GM23338 (cell line): Measurements from ENCODE around the gene ADAP1. TPM values are rescaled to one million over a fixed set of nuclear protein-coding genes. Genes with fewer than 3 reads are reported as not detected.

ENCODE experiments used
- ATAC-seq: fragments of 200-7000 bp; cut with Tn5 transposase; 3 replicates; pipeline ENCODE4 v1.9.1; 2020
- DNase-seq: peaks from one replicate; pipeline ENCODE4 v3.0.0-alpha.2; 2015; ENCODE audit warnings: low spot score
- H2AFZ ChIP-seq: fragments of 200-600 bp; sonication (generic); 2 replicates; pipeline ENCODE4 v1.8.0; 2016; ENCODE audit warnings: antibody characterized with exemption, mild to moderate bottlenecking, moderate library complexity
- H3F3A ChIP-seq: fragments of 200-600 bp; sonication (generic); replicated peaks from 2 replicates; pipeline ENCODE4 v1.8.0; 2017; ENCODE audit warnings: antibody characterized with exemption, mixed run types, low read depth
- H3K27ac ChIP-seq: fragments of 200-600 bp; sonication (generic); 2 replicates; pipeline ENCODE4 v1.6.1; 2016; ENCODE audit warnings: low read depth
- H3K27me3 ChIP-seq: fragments of 200-600 bp; sonication (generic); 2 replicates; pipeline ENCODE4 v1.8.0; 2016; ENCODE audit warnings: mild to moderate bottlenecking, mixed run types, moderate library complexity; ENCODE audit not compliant: insufficient read depth
- H3K36me3 ChIP-seq: fragments of 200-600 bp; sonication (generic); 2 replicates; pipeline ENCODE4 v1.8.0; 2016; ENCODE audit warnings: mild to moderate bottlenecking; ENCODE audit not compliant: insufficient read depth
- H3K4me1 ChIP-seq: fragments of 200-600 bp; sonication (generic); 2 replicates; pipeline ENCODE4 v1.8.0; 2016; ENCODE audit warnings: mild to moderate bottlenecking, moderate library complexity; ENCODE audit not compliant: insufficient read depth
- H3K4me2 ChIP-seq: fragments of 200-600 bp; sonication (generic); 2 replicates; pipeline ENCODE4 v1.7.1; 2017; ENCODE audit warnings: mixed run types
- H3K4me3 ChIP-seq: fragments of 200-600 bp; sonication (generic); 2 replicates; pipeline ENCODE4 v1.6.1; 2016; ENCODE audit warnings: mixed run types
- H3K79me2 ChIP-seq: fragments of 200-600 bp; sonication (generic); replicated peaks from 2 replicates; pipeline ENCODE4 v1.8.0; 2017; ENCODE audit warnings: mild to moderate bottlenecking; ENCODE audit not compliant: insufficient read depth
- H3K9me2 ChIP-seq: fragments of 200-600 bp; sonication (generic); 2 replicates; pipeline ENCODE4 v1.8.0; 2017; ENCODE audit not compliant: insufficient read depth
- H4K20me1 ChIP-seq: fragments of 200-600 bp; sonication (generic); replicated peaks from 2 replicates; pipeline ENCODE4 v1.8.0; 2017; ENCODE audit warnings: mild to moderate bottlenecking; ENCODE audit not compliant: insufficient read depth
- H3K27ac Mint-ChIP-seq: 2 replicates; pipeline ENCODE4 v1.8.0; 2020; ENCODE audit warnings: inconsistent platforms, mild to moderate bottlenecking, moderate library complexity, mixed read lengths
- H3K27me3 Mint-ChIP-seq: 3 replicates; pipeline ENCODE4 v1.8.0; 2022; ENCODE audit warnings: low read depth, mild to moderate bottlenecking, moderate library complexity, mixed read lengths, inconsistent platforms; ENCODE audit not compliant: insufficient read depth, poor library complexity
- H3K36me3 Mint-ChIP-seq: 3 replicates; pipeline ENCODE4 v1.8.0; 2021; ENCODE audit warnings: low read depth, mild to moderate bottlenecking, inconsistent platforms, moderate library complexity, mixed read lengths
- H3K4me1 Mint-ChIP-seq: 3 replicates; pipeline ENCODE4 v1.8.0; 2020; ENCODE audit warnings: mild to moderate bottlenecking, inconsistent platforms, mixed read lengths
- H3K4me3 Mint-ChIP-seq: 3 replicates; pipeline ENCODE4 v1.8.0; 2021; ENCODE audit warnings: moderate library complexity, mild to moderate bottlenecking, inconsistent platforms, mixed read lengths
- H3K9me3 Mint-ChIP-seq: 3 replicates; pipeline ENCODE4 v1.8.0; 2020; ENCODE audit warnings: moderate library complexity, mild to moderate bottlenecking, inconsistent platforms, mixed read lengths
- CREB1 ChIP-seq: fragments of 250-450 bp; sonication (Bioruptor Pico); IDR thresholded peaks from 2 replicates; pipeline ENCODE4 v1.5.0; 2020; ENCODE audit warnings: low read depth, mild to moderate bottlenecking, moderate library complexity
- EZH2 ChIP-seq: fragments of 200-600 bp; sonication (generic); IDR thresholded peaks from one replicate; pipeline ENCODE4 v1.8.0; 2017; ENCODE audit warnings: antibody characterized with exemption, mild to moderate bottlenecking, low read depth; ENCODE audit not compliant: unreplicated experiment
- EZH2phosphoT487 ChIP-seq: fragments of 200-600 bp; sonication (generic); IDR thresholded peaks from one replicate; pipeline ENCODE4 v1.8.1; 2018; ENCODE audit warnings: antibody characterized with exemption; ENCODE audit not compliant: unreplicated experiment
- JUNB ChIP-seq: IDR thresholded peaks from one replicate; pipeline ENCODE4 v1.6.1; 2016; ENCODE audit warnings: antibody characterized with exemption; ENCODE audit not compliant: unreplicated experiment
- NANOG ChIP-seq: IDR thresholded peaks from 2 replicates; pipeline ENCODE4 v1.6.1; 2016; ENCODE audit warnings: antibody characterized with exemption, borderline replicate concordance
- POLR2AphosphoS5 ChIP-seq: IDR thresholded peaks from 2 replicates; pipeline ENCODE4 v1.6.1; 2016; ENCODE audit warnings: antibody characterized with exemption, low read depth
- STAT1 ChIP-seq: IDR thresholded peaks from one replicate; pipeline ENCODE4 v1.6.1; 2016; ENCODE audit warnings: antibody characterized with exemption; ENCODE audit not compliant: unreplicated experiment
- ZNF114 ChIP-seq: fragments of 250-450 bp; sonication (Bioruptor Pico); IDR thresholded peaks from 2 replicates; pipeline ENCODE4 v1.5.0; 2020; ENCODE audit warnings: mild to moderate bottlenecking, moderate library complexity
- ZNF331 ChIP-seq: fragments of 250-450 bp; sonication (Bioruptor Pico); IDR thresholded peaks from 2 replicates; pipeline ENCODE4 v1.5.0; 2020; ENCODE audit warnings: low read depth, mild to moderate bottlenecking, moderate library complexity
- polyA plus RNA-seq: library from polyadenylated mRNA; unstranded; fragments of >200 nt; fragmentation: Nextera tagmentation; extraction: Ambion mirVana; gene quantifications from 2 replicates; pipeline ENCODE4 v1.2.1, GENCODE V29; 2016
- total RNA-seq: library from RNA; depleted of rRNA; stranded (reverse); fragments of >200 nt; shearing (Covaris generic); gene quantifications from 2 replicates; pipeline ENCODE4 v1.2.3, GENCODE V29; 2014
- TF ChIP-seq, protein P1 (sequence below), 2 experiments: fragments of 200-600 bp in 1 of 2; sonication (generic) in 1 of 2; conservative IDR thresholded peaks; 2 replicates each; pipeline versions ENCODE4 v1.5.1 to v1.6.1; 2016 to 2017; ENCODE audit warnings: antibody characterized with exemption in 2 of 2, low read depth in 2 of 2, mild to moderate bottlenecking in 2 of 2, moderate library complexity in 1 of 2
- TF ChIP-seq, protein P2 (sequence below): IDR thresholded peaks from one replicate; pipeline ENCODE4 v1.6.1; 2018; ENCODE audit warnings: antibody characterized with exemption; ENCODE audit not compliant: unreplicated experiment
- TF ChIP-seq, protein P3 (sequence below): fragments of 250-450 bp; sonication (Bioruptor Pico); IDR thresholded peaks from 2 replicates; pipeline ENCODE4 v1.5.0; 2020; ENCODE audit warnings: mild to moderate bottlenecking, moderate library complexity
- TF ChIP-seq, protein P4 (sequence below): IDR thresholded peaks from 2 replicates; pipeline ENCODE4 v1.6.1; 2016; ENCODE audit warnings: antibody characterized with exemption

Gene ADAP1
- total and polyA plus RNA-seq, 2 experiments from 2014 or later, result 2.2 to 9.6 TPM

DNA sequence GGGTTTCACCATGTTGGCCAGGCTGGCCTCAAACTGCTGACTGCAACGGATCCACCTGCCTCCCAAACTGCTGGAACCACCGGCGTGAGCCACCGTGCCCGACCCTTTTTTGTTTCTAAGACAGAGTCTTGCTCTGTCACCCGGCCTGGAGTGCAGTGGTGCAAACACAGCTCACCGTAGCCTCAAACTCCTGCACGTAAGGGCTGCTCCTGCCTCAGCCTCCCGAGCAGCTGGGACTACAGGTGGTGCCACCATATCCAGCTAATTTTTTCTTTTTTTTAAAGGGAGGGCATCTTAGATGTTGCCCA is 36.4 kb downstream of the ADAP1 start:
- no peak overlapping the region for H3K4me3 Mint-ChIP-seq
- no peak overlapping the region for H3K27ac Mint-ChIP-seq
- no peaks in the 10 kb centered on the region for H3F3A ChIP-seq
- H3K27me3 ChIP-seq, result no peaks in the 10 kb centered on the region
- H3K36me3 Mint-ChIP-seq, result no peaks in the 10 kb centered on the region
- no peaks in the 10 kb centered on the region for H3K4me1 ChIP-seq
- H4K20me1 ChIP-seq, result no peaks in the 10 kb centered on the region
- no peak overlapping the region for H2AFZ ChIP-seq
- no peak for TF ChIP-seq ZNF114 (CRISPR knock-in tag)
- TF ChIP-seq, protein P1, sequence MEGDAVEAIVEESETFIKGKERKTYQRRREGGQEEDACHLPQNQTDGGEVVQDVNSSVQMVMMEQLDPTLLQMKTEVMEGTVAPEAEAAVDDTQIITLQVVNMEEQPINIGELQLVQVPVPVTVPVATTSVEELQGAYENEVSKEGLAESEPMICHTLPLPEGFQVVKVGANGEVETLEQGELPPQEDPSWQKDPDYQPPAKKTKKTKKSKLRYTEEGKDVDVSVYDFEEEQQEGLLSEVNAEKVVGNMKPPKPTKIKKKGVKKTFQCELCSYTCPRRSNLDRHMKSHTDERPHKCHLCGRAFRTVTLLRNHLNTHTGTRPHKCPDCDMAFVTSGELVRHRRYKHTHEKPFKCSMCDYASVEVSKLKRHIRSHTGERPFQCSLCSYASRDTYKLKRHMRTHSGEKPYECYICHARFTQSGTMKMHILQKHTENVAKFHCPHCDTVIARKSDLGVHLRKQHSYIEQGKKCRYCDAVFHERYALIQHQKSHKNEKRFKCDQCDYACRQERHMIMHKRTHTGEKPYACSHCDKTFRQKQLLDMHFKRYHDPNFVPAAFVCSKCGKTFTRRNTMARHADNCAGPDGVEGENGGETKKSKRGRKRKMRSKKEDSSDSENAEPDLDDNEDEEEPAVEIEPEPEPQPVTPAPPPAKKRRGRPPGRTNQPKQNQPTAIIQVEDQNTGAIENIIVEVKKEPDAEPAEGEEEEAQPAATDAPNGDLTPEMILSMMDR (conservative IDR thresholded peaks at IDR 0.05; ENCODE audit: low read depth in 2 of 2), result no peak
- TF ChIP-seq, protein P2, sequence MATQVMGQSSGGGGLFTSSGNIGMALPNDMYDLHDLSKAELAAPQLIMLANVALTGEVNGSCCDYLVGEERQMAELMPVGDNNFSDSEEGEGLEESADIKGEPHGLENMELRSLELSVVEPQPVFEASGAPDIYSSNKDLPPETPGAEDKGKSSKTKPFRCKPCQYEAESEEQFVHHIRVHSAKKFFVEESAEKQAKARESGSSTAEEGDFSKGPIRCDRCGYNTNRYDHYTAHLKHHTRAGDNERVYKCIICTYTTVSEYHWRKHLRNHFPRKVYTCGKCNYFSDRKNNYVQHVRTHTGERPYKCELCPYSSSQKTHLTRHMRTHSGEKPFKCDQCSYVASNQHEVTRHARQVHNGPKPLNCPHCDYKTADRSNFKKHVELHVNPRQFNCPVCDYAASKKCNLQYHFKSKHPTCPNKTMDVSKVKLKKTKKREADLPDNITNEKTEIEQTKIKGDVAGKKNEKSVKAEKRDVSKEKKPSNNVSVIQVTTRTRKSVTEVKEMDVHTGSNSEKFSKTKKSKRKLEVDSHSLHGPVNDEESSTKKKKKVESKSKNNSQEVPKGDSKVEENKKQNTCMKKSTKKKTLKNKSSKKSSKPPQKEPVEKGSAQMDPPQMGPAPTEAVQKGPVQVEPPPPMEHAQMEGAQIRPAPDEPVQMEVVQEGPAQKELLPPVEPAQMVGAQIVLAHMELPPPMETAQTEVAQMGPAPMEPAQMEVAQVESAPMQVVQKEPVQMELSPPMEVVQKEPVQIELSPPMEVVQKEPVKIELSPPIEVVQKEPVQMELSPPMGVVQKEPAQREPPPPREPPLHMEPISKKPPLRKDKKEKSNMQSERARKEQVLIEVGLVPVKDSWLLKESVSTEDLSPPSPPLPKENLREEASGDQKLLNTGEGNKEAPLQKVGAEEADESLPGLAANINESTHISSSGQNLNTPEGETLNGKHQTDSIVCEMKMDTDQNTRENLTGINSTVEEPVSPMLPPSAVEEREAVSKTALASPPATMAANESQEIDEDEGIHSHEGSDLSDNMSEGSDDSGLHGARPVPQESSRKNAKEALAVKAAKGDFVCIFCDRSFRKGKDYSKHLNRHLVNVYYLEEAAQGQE, result no peak
- no peak for TF ChIP-seq STAT1
- no peak for TF ChIP-seq CREB1 (CRISPR knock-in tag)
- TF ChIP-seq ZNF331, result no peak
- no peak for TF ChIP-seq POLR2AphosphoS5
- no peak for TF ChIP-seq EZH2phosphoT487
- no peak for TF ChIP-seq JUNB
- TF ChIP-seq, protein P3, sequence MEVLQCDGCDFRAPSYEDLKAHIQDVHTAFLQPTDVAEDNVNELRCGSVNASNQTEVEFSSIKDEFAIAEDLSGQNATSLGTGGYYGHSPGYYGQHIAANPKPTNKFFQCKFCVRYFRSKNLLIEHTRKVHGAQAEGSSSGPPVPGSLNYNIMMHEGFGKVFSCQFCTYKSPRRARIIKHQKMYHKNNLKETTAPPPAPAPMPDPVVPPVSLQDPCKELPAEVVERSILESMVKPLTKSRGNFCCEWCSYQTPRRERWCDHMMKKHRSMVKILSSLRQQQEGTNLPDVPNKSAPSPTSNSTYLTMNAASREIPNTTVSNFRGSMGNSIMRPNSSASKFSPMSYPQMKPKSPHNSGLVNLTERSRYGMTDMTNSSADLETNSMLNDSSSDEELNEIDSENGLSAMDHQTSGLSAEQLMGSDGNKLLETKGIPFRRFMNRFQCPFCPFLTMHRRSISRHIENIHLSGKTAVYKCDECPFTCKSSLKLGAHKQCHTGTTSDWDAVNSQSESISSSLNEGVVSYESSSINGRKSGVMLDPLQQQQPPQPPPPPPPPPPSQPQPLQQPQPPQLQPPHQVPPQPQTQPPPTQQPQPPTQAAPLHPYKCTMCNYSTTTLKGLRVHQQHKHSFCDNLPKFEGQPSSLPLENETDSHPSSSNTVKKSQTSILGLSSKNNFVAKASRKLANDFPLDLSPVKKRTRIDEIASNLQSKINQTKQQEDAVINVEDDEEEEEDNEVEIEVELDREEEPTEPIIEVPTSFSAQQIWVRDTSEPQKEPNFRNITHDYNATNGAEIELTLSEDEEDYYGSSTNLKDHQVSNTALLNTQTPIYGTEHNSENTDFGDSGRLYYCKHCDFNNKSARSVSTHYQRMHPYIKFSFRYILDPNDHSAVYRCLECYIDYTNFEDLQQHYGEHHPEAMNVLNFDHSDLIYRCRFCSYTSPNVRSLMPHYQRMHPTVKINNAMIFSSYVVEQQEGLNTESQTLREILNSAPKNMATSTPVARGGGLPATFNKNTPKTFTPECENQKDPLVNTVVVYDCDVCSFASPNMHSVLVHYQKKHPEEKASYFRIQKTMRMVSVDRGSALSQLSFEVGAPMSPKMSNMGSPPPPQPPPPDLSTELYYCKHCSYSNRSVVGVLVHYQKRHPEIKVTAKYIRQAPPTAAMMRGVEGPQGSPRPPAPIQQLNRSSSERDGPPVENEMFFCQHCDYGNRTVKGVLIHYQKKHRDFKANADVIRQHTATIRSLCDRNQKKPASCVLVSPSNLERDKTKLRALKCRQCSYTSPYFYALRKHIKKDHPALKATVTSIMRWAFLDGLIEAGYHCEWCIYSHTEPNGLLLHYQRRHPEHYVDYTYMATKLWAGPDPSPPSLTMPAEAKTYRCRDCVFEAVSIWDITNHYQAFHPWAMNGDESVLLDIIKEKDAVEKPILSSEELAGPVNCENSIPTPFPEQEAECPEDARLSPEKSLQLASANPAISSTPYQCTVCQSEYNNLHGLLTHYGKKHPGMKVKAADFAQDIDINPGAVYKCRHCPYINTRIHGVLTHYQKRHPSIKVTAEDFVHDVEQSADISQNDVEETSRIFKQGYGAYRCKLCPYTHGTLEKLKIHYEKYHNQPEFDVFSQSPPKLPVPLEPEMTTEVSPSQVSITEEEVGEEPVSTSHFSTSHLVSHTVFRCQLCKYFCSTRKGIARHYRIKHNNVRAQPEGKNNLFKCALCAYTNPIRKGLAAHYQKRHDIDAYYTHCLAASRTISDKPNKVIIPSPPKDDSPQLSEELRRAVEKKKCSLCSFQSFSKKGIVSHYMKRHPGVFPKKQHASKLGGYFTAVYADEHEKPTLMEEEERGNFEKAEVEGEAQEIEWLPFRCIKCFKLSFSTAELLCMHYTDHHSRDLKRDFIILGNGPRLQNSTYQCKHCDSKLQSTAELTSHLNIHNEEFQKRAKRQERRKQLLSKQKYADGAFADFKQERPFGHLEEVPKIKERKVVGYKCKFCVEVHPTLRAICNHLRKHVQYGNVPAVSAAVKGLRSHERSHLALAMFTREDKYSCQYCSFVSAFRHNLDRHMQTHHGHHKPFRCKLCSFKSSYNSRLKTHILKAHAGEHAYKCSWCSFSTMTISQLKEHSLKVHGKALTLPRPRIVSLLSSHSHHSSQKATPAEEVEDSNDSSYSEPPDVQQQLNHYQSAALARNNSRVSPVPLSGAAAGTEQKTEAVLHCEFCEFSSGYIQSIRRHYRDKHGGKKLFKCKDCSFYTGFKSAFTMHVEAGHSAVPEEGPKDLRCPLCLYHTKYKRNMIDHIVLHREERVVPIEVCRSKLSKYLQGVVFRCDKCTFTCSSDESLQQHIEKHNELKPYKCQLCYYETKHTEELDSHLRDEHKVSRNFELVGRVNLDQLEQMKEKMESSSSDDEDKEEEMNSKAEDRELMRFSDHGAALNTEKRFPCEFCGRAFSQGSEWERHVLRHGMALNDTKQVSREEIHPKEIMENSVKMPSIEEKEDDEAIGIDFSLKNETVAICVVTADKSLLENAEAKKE, result no peak
- TF ChIP-seq, protein P4, sequence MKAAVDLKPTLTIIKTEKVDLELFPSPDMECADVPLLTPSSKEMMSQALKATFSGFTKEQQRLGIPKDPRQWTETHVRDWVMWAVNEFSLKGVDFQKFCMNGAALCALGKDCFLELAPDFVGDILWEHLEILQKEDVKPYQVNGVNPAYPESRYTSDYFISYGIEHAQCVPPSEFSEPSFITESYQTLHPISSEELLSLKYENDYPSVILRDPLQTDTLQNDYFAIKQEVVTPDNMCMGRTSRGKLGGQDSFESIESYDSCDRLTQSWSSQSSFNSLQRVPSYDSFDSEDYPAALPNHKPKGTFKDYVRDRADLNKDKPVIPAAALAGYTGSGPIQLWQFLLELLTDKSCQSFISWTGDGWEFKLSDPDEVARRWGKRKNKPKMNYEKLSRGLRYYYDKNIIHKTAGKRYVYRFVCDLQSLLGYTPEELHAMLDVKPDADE, result no peak
- no peak for TF ChIP-seq NANOG
- no peak for TF ChIP-seq EZH2
- no peaks in the 10 kb centered on the region for H3K9me3 Mint-ChIP-seq
- H3K79me2 ChIP-seq, result no peaks in the 10 kb centered on the region
- DNase-seq (no peak), ATAC-seq (no peak)
- no peaks in the 10 kb centered on the region for H3K36me3 ChIP-seq
- H3K9me2 ChIP-seq, result no peaks in the 10 kb centered on the region
- no peak overlapping the region for H3K4me2 ChIP-seq
- H3K4me3 ChIP-seq, result no peak overlapping the region
- H3K27me3 Mint-ChIP-seq, result peaks cover 16% of the 10 kb centered on the region
- H3K27ac ChIP-seq, result no peak overlapping the region
- no peaks in the 10 kb centered on the region; the same call in 1 of the 3 replicates for H3K4me1 Mint-ChIP-seq
